Measurements from ENCODE around the gene NUMB. TPM values are rescaled to one million over a fixed set of nuclear protein-coding genes. Genes with fewer than 3 reads are reported as not detected.

NUMB gene
- total and polyA plus RNA-seq, 2 of the 13 experiments (the other 11 are each of a cell fraction or from before 2014, with no cell fraction given), result 20.3 to 71.1 TPM

DNA sequence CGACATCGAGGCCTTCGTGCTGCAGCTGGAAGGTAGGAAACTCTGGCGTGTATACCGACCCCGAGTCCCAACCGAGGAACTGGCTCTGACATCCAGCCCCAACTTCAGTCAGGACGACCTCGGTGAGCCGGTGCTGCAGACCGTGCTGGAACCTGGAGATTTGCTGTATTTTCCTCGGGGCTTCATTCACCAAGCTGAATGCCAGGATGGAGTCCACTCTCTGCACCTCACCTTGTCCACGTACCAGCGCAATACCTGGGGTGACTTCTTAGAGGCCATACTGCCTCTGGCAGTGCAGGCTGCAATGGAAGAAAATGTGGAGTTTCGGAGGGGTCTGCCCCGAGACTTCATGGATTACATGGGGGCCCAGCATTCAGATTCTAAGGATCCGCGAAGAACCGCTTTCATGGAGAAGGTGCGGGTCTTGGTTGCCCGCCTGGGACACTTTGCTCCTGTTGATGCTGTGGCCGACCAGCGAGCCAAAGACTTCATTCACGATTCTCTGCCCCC lies 33.8 kb upstream of the NUMB start (continued):
- TF ChIP-seq MXI1 (IDR thresholded peaks at IDR 0.05; ENCODE audit: borderline replicate concordance, low read depth, low read length) (no peak), ZC3H13 (CRISPR knock-in tag; IDR thresholded peaks at IDR 0.05) (peak; percentile 31; the same call in 1 of the 2 replicates), ZNF382 (CRISPR knock-in tag; IDR thresholded peaks at IDR 0.05; ENCODE audit: borderline replicate concordance) (no peak), ZNF234 (CRISPR knock-in tag; conservative IDR thresholded peaks at IDR 0.05) (no peak), ZNF75D (CRISPR knock-in tag; IDR thresholded peaks at IDR 0.05; ENCODE audit: borderline replicate concordance) (no peak), ZNF792 (CRISPR knock-in tag; IDR thresholded peaks at IDR 0.05) (no peak), ZZZ3 (CRISPR knock-in tag; IDR thresholded peaks at IDR 0.05; ENCODE audit: borderline replicate concordance) (no peak), FOXP1 (IDR thresholded peaks at IDR 0.05) (no peak), FOXP1 (CRISPR knock-in tag; IDR thresholded peaks at IDR 0.05) (no peak), NFKB2 (CRISPR knock-in tag; IDR thresholded peaks at IDR 0.05; ENCODE audit: borderline replicate concordance) (no peak), EZH2 (conservative IDR thresholded peaks at IDR 0.05; ENCODE audit: low read depth, low read length) (no peak), CBX5 (CRISPR knock-in tag; IDR thresholded peaks at IDR 0.05; ENCODE audit: borderline replicate concordance) (no peak), PRDM15 (CRISPR knock-in tag; IDR thresholded peaks at IDR 0.05) (0 out of 2 replicates have a peak, but pooled peaks have one; percentile 1), ZNF263 (CRISPR knock-in tag; IDR thresholded peaks at IDR 0.05) (no peak), TARDBP (CRISPR knock-in tag; IDR thresholded peaks at IDR 0.05) (no peak), MYPOP (CRISPR knock-in tag; IDR thresholded peaks at IDR 0.05) (no peak), SMAD1 (CRISPR knock-in tag; IDR thresholded peaks at IDR 0.05; ENCODE audit: borderline replicate concordance, low read depth) (no peak), ZNF720 (CRISPR knock-in tag; IDR thresholded peaks at IDR 0.05) (no peak), ZNF383 (CRISPR knock-in tag; IDR thresholded peaks at IDR 0.05; ENCODE audit: borderline replicate concordance) (no peak), YEATS2 (CRISPR knock-in tag; IDR thresholded peaks at IDR 0.05; ENCODE audit: borderline replicate concordance) (no peak), MZF1 (CRISPR knock-in tag; IDR thresholded peaks at IDR 0.05; ENCODE audit: borderline replicate concordance) (0 out of 2 replicates have a peak, but pooled peaks have one; percentile 38), ZNF619 (CRISPR knock-in tag; IDR thresholded peaks at IDR 0.05) (0 out of 2 replicates have a peak, but pooled peaks have one; percentile 7)
- TF ChIP-seq, protein P1, sequence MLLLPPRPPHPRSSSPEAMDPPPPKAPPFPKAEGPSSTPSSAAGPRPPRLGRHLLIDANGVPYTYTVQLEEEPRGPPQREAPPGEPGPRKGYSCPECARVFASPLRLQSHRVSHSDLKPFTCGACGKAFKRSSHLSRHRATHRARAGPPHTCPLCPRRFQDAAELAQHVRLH (CRISPR knock-in tag; IDR thresholded peaks at IDR 0.05; ENCODE audit: borderline replicate concordance, low read depth), result no peak
- TF ChIP-seq, protein P2, sequence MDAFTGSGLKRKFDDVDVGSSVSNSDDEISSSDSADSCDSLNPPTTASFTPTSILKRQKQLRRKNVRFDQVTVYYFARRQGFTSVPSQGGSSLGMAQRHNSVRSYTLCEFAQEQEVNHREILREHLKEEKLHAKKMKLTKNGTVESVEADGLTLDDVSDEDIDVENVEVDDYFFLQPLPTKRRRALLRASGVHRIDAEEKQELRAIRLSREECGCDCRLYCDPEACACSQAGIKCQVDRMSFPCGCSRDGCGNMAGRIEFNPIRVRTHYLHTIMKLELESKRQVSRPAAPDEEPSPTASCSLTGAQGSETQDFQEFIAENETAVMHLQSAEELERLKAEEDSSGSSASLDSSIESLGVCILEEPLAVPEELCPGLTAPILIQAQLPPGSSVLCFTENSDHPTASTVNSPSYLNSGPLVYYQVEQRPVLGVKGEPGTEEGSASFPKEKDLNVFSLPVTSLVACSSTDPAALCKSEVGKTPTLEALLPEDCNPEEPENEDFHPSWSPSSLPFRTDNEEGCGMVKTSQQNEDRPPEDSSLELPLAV (CRISPR knock-in tag; conservative IDR thresholded peaks at IDR 0.05; ENCODE audit: low read depth), result no peak
- TF ChIP-seq, protein P3, sequence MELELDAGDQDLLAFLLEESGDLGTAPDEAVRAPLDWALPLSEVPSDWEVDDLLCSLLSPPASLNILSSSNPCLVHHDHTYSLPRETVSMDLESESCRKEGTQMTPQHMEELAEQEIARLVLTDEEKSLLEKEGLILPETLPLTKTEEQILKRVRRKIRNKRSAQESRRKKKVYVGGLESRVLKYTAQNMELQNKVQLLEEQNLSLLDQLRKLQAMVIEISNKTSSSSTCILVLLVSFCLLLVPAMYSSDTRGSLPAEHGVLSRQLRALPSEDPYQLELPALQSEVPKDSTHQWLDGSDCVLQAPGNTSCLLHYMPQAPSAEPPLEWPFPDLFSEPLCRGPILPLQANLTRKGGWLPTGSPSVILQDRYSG (CRISPR knock-in tag; IDR thresholded peaks at IDR 0.05), result no peak
